GM21447 (cell line): ENCODE measurements around the gene LEMD3.

ENCODE experiments used
- ATAC-seq: cut with Tn5 transposase; IDR thresholded peaks from one replicate; pipeline ENCODE4 v1.9.1; 2021; ENCODE audit not compliant: unreplicated experiment

Gene LEMD3

GRCh38 chr12:65168681-65169319, 583 bp upstream of the LEMD3 start:
- ATAC-seq = no peak

- peak; percentile 47 for ATAC-seq
Measured at GRCh38 chr12:65170209-65170881, 962 bp downstream of the LEMD3 start.

- ATAC-seq = no peak
Measured at GRCh38 chr12:65171073-65171472, 1.7 kb downstream of the LEMD3 start.

GRCh38 chr12:65171870-65172269, 2.5 kb downstream of the LEMD3 start:
- no peak for ATAC-seq

- no peak for ATAC-seq
Measured at GRCh38 chr12:65175385-65175784, 6.0 kb downstream of the LEMD3 start.

- no peak for ATAC-seq
Measured at GRCh38 chr12:65182012-65182739, 12.8 kb downstream of the LEMD3 start.

GRCh38 chr12:65184176-65184857, 14.9 kb downstream of the LEMD3 start:
- no peak for ATAC-seq

- no peak for ATAC-seq
Measured at GRCh38 chr12:65184858-65185229, 15.5 kb downstream of the LEMD3 start.

- no peak for ATAC-seq
Measured at GRCh38 chr12:65187665-65188064, 18.3 kb downstream of the LEMD3 start.

GRCh38 chr12:65188179-65188701, 18.9 kb downstream of the LEMD3 start:
- peak; percentile 42 for ATAC-seq

- ATAC-seq = peak; percentile 97
Measured at GRCh38 chr12:65189028-65189718, 19.8 kb downstream of the LEMD3 start.

GRCh38 chr12:65192963-65193516, 23.7 kb downstream of the LEMD3 start:
- ATAC-seq = no peak

- ATAC-seq = no peak
Measured at GRCh38 chr12:65194949-65195348, 25.6 kb downstream of the LEMD3 start.

GRCh38 chr12:65195387-65196055, 26.1 kb downstream of the LEMD3 start:
- no peak for ATAC-seq

GRCh38 chr12:65196762-65197567, 27.6 kb downstream of the LEMD3 start:
- ATAC-seq = no peak

- ATAC-seq = no peak
Measured at GRCh38 chr12:65199604-65200003, 30.2 kb downstream of the LEMD3 start.

- ATAC-seq = no peak
Measured at GRCh38 chr12:65200007-65200665, 30.8 kb downstream of the LEMD3 start.

GRCh38 chr12:65203376-65203775, 34.0 kb downstream of the LEMD3 start:
- ATAC-seq = no peak
